Stomach smooth muscle (tissue), 2 donors: ENCODE measurements around the gene TGFBR3.

Experiments
- H3K27ac ChIP-seq: one replicate; pipeline ENCODE4 v1.7.0; 2013; ENCODE audit warnings: mild to moderate bottlenecking, low read length, inconsistent platforms
- H3K27me3 ChIP-seq, 2 donors: one replicate each; pipeline ENCODE4 v1.7.0; 2013; ENCODE audit warnings: low read length in 2 of 2; ENCODE audit not compliant: insufficient read depth in 2 of 2, control insufficient read depth in 1 of 2
- H3K36me3 ChIP-seq, 2 donors: one replicate each; pipeline ENCODE4 v1.7.0; 2013; ENCODE audit warnings: low read length in 2 of 2; ENCODE audit not compliant: control insufficient read depth in 2 of 2, insufficient read depth in 2 of 2
- H3K4me1 ChIP-seq: one replicate; pipeline ENCODE4 v1.7.0; 2013; ENCODE audit warnings: low read length; ENCODE audit not compliant: control insufficient read depth, insufficient read depth
- H3K4me3 ChIP-seq, 2 donors: one replicate each; pipeline ENCODE4 v1.7.0; 2013; ENCODE audit warnings: low read length in 2 of 2
- H3K9ac ChIP-seq, 2 donors: one replicate each; pipeline ENCODE4 v1.7.0; 2013; ENCODE audit warnings: low read length in 2 of 2, mild to moderate bottlenecking in 1 of 2
- H3K9me3 ChIP-seq, 2 donors: one replicate each; pipeline ENCODE4 v1.7.0; 2013; ENCODE audit warnings: low read length in 2 of 2; ENCODE audit not compliant: control insufficient read depth in 2 of 2
- donor health status: healthy.
- donor health status: Pancreatic carcinoma.

TGFBR3 gene

GRCh38 chr1:91640877-91641526 lies 244.9 kb downstream of the TGFBR3 start:
- Histone ChIP-seq H3K9me3 (no peaks in the 10 kb centered on the region), H3K27ac (no peak overlapping the region), H3K36me3 (no peaks in the 10 kb centered on the region), H3K27me3 (no peaks in the 10 kb centered on the region), H3K9ac (no peak overlapping the region), H3K4me3 (no peak overlapping the region), H3K4me1 (no peaks in the 10 kb centered on the region)

- Histone ChIP-seq H3K9ac (no peak overlapping the region), H3K9me3 (no peaks in the 10 kb centered on the region), H3K27ac (no peak overlapping the region), H3K4me3 (no peak overlapping the region), H3K27me3 (no peaks in the 10 kb centered on the region), H3K4me1 (no peaks in the 10 kb centered on the region), H3K36me3 (no peaks in the 10 kb centered on the region)
Measured at GRCh38 chr1:91637539-91637994, 248.4 kb downstream of the TGFBR3 start.

- H3K9me3 ChIP-seq, result no peaks in the 10 kb centered on the region
- H3K4me1 ChIP-seq, result no peaks in the 10 kb centered on the region
- no peak overlapping the region for H3K27ac ChIP-seq
- no peaks in the 10 kb centered on the region for H3K36me3 ChIP-seq
- no peak overlapping the region for H3K9ac ChIP-seq
- no peaks in the 10 kb centered on the region for H3K27me3 ChIP-seq
- H3K4me3 ChIP-seq, result no peak overlapping the region
Measured at GRCh38 chr1:91635763-91636162, 250.2 kb downstream of the TGFBR3 start.

- H3K27ac ChIP-seq, result no peak overlapping the region
- H3K9ac ChIP-seq, result no peak overlapping the region
- H3K4me1 ChIP-seq, result no peaks in the 10 kb centered on the region
Measured at GRCh38 chr1:91633438-91633837, 252.5 kb downstream of the TGFBR3 start.

GRCh38 chr1:91631718-91632330 lies 254.1 kb downstream of the TGFBR3 start:
- H3K27me3 ChIP-seq, result no peaks in the 10 kb centered on the region
- H3K9ac ChIP-seq, result no peak overlapping the region

More at GRCh38 chr1:91633438-91633837, 252.5 kb downstream of the TGFBR3 start:
- Histone ChIP-seq H3K27me3 (no peaks in the 10 kb centered on the region), H3K36me3 (no peaks in the 10 kb centered on the region), H3K9me3 (no peaks in the 10 kb centered on the region), H3K4me3 (no peak overlapping the region)

GRCh38 chr1:91630803-91631202 lies 255.1 kb downstream of the TGFBR3 start:
- H3K27ac ChIP-seq, result no peak overlapping the region
- no peak overlapping the region for H3K4me3 ChIP-seq
- H3K9me3 ChIP-seq, result no peaks in the 10 kb centered on the region
- H3K27me3 ChIP-seq, result no peaks in the 10 kb centered on the region
- H3K4me1 ChIP-seq, result no peaks in the 10 kb centered on the region
- no peaks in the 10 kb centered on the region for H3K36me3 ChIP-seq
- H3K9ac ChIP-seq, result no peak overlapping the region

More at GRCh38 chr1:91631718-91632330, 254.1 kb downstream of the TGFBR3 start:
- Histone ChIP-seq H3K4me1 (no peaks in the 10 kb centered on the region), H3K4me3 (no peak overlapping the region), H3K36me3 (no peaks in the 10 kb centered on the region), H3K9me3 (no peaks in the 10 kb centered on the region), H3K27ac (no peak overlapping the region)
